Right cardiac atrium (tissue), 5 donors: ENCODE measurements around the gene ZIC2. TPM values are rescaled to one million over a fixed set of nuclear protein-coding genes. Genes with fewer than 3 reads are reported as not detected.

Experiments
- ATAC-seq, 2 donors: fragments of 200-7000 bp; cut with Tn5 transposase; one replicate each; pipeline versions ENCODE4 v1.8.0 to v1.9.1; 2020; ENCODE audit warnings: moderate library complexity in 2 of 2, mild to moderate bottlenecking in 1 of 2
- DNase-seq, 3 donors: peaks; one replicate each; pipeline ENCODE4 v3.0.0-alpha.2; 2020
- H3K27ac ChIP-seq: one replicate; pipeline ENCODE4 v1.5.1; 2013; ENCODE audit warnings: mild to moderate bottlenecking, low read length, control low read depth, moderate library complexity
- H3K27me3 ChIP-seq: one replicate; pipeline ENCODE4 v1.6.1; 2013; ENCODE audit not compliant: control insufficient read depth, insufficient read depth
- H3K4me1 ChIP-seq: one replicate; pipeline ENCODE4 v1.6.1; 2013; ENCODE audit warnings: low read length; ENCODE audit not compliant: control insufficient read depth, insufficient read depth
- H3K4me3 ChIP-seq: one replicate; pipeline ENCODE4 v1.5.1; 2013; ENCODE audit warnings: low read length, control low read depth
- H3K9me3 ChIP-seq: one replicate; pipeline ENCODE4 v1.6.1; 2013; ENCODE audit warnings: low read length; ENCODE audit not compliant: control insufficient read depth
- WGBS: extraction: QIAGEN DNeasy Blood & Tissue Kit; methylation state at CpG from one replicate; pipeline ENCODE4 v1.1.7; 2013; 5-methylcytosine and 5-hydroxymethylcytosine counted together
- intact Hi-C, 4 donors: fragments of 100-400 bp; cut with DNase I; formaldehyde crosslinking; loops; one replicate each; pipeline versions ENCODE4 v1.11.0 to v1.14.0; 2022 to 2023
- polyA plus RNA-seq: library from polyadenylated mRNA; stranded (reverse); fragments of 200-250 nt; gene quantifications from one replicate; pipeline ENCODE4 v1.2.3, GENCODE V29; 2013
- total RNA-seq, 4 donors: library from RNA; stranded (reverse); fragmentation: NEBNext Ultra II Directional; extraction: Animal tissue kit (Norgen Biotek cat#: 25700); gene quantifications; one replicate each; pipeline ENCODE4 v1.2.1, GENCODE V29; 2021
- donor health status: healthy with polysubstance abuse.
- donor health status: DM: no; HTN: yes; CAD: no.
- donor health status: DM: no; HTN: no; CAD: no.
- donor health status: DM: no; HTN: yes; CAD: no; lungs with severe emphysema.
- donor health status: DM: yes; HTN: yes; CAD: no.

ZIC2 gene
- total and polyA plus RNA-seq, 5 donors, result not detected

GRCh38 chr13:99983499-99984401 lies 2.2 kb downstream of the ZIC2 start:
- Histone ChIP-seq H3K27me3 (no peaks in the 10 kb centered on the region), H3K27ac (no peak overlapping the region), H3K4me1 (no peaks in the 10 kb centered on the region), H3K9me3 (no peaks in the 10 kb centered on the region), H3K4me3 (no peak overlapping the region)
- intact Hi-C loops, result no loop called here
- ATAC-seq, result no peak
- no peak for DNase-seq
- WGBS, result 8% methylated on average over 42 of the region's 42 CpGs

- DNase-seq (peak in 1 of 3 donors; percentile 33), ATAC-seq (no peak)
- 5% methylated on average over 44 of the region's 44 CpGs for WGBS
- Histone ChIP-seq H3K27me3 (no peaks in the 10 kb centered on the region), H3K27ac (no peak overlapping the region), H3K4me3 (no peak overlapping the region), H3K4me1 (no peaks in the 10 kb centered on the region), H3K9me3 (no peaks in the 10 kb centered on the region)
- intact Hi-C loops, result no loop called here
Measured at GRCh38 chr13:99984461-99985240, 3.1 kb downstream of the ZIC2 start.

GRCh38 chr13:99985241-99985874 lies 3.8 kb downstream of the ZIC2 start:
- 5% methylated on average over 42 of the region's 55 CpGs for WGBS
- intact Hi-C loops, result no loop called here
- Histone ChIP-seq H3K27ac (no peak overlapping the region), H3K4me3 (no peak overlapping the region), H3K4me1 (no peaks in the 10 kb centered on the region), H3K27me3 (no peaks in the 10 kb centered on the region), H3K9me3 (no peaks in the 10 kb centered on the region)
- ATAC-seq (no peak), DNase-seq (peak in 1 of 3 donors; percentile 32)

GRCh38 chr13:99985886-99986527 lies 4.4 kb downstream of the ZIC2 start:
- Histone ChIP-seq H3K27me3 (no peaks in the 10 kb centered on the region), H3K4me1 (no peaks in the 10 kb centered on the region), H3K27ac (no peak overlapping the region), H3K9me3 (no peaks in the 10 kb centered on the region), H3K4me3 (no peak overlapping the region)
- no peak for DNase-seq
- ATAC-seq, result no peak
- intact Hi-C loops, result no loop called here
- WGBS, result 31% methylated on average over 15 of the region's 15 CpGs

- Histone ChIP-seq H3K4me1 (no peaks in the 10 kb centered on the region), H3K27ac (no peak overlapping the region), H3K9me3 (no peaks in the 10 kb centered on the region), H3K27me3 (no peaks in the 10 kb centered on the region), H3K4me3 (no peak overlapping the region)
- ATAC-seq (no peak), DNase-seq (peak in 1 of 3 donors; percentile 18)
- intact Hi-C loops, result no loop called here
- 28% methylated on average over 8 of the region's 8 CpGs for WGBS
Measured at GRCh38 chr13:99986741-99987140, 5.2 kb downstream of the ZIC2 start.

GRCh38 chr13:99987154-99988019 lies 5.8 kb downstream of the ZIC2 start:
- Histone ChIP-seq H3K9me3 (no peaks in the 10 kb centered on the region), H3K4me3 (no peak overlapping the region), H3K27ac (no peak overlapping the region), H3K4me1 (no peaks in the 10 kb centered on the region), H3K27me3 (no peaks in the 10 kb centered on the region)
- 12% methylated on average over 20 of the region's 20 CpGs for WGBS
- ATAC-seq, result no peak
- intact Hi-C loops, result no loop called here
- peak in 1 of 3 donors; percentile 23 for DNase-seq

DNA sequence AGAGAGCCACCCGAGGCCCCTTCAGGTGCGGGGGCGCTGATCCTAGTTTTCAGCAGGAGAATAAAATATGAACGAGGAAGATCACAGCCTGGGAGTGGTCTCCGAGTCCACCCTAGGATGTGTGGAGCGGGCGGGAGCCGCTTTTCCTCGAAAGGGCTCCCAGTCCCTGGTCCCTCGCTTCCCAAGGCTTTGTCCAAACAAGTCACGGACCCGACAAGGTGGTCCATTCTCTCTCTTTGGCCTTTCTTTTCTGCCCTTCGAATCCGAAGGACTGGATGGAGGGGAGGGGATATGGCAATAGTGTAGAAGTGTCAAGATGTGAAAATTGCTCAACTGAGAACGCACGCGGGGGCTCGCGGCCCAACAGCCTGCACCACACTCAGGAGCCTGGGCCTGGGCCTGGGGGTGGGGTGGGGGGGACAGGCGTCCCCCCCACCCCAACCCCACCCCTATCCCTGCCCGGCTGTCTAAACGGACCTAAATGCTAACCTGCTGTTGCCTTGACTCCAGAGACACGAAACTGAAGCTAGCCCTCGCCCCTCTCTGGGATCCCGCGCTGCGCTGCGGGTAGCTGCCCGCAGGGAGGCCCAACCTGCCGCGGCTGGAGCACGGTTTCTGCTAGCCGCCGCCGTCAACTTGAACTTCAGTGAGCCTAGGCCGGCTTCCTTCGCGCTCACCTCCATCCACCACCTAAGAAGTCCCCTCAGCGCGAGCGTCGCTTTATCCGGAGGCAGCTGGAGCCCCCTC lies 7.1 kb downstream of the ZIC2 start:
- H3K9me3 ChIP-seq, result no peaks in the 10 kb centered on the region
- ATAC-seq (no peak), DNase-seq (peak in 1 of 3 donors; percentile 16)
- 6% methylated on average over 43 of the region's 43 CpGs for WGBS
- peaks cover 3% of the 10 kb centered on the region for H3K27me3 ChIP-seq
- H3K4me1 ChIP-seq, result no peaks in the 10 kb centered on the region
- intact Hi-C loops, result no loop called here
- no peak overlapping the region for H3K4me3 ChIP-seq
- H3K27ac ChIP-seq, result no peak overlapping the region

GRCh38 chr13:99989276-99990125 lies 7.9 kb downstream of the ZIC2 start:
- no peak for ATAC-seq
- 6% methylated on average over 42 of the region's 42 CpGs for WGBS

More at GRCh38 chr13:99989276-99990125, 7.9 kb downstream of the ZIC2 start:
- no peak overlapping the region for H3K27ac ChIP-seq
- no peaks in the 10 kb centered on the region for H3K9me3 ChIP-seq
- peak in 1 of 3 donors; percentile 28 for DNase-seq
- H3K27me3 ChIP-seq, result peaks cover 7% of the 10 kb centered on the region
- no peaks in the 10 kb centered on the region for H3K4me1 ChIP-seq
- intact Hi-C loops, result no loop called here
- H3K4me3 ChIP-seq, result no peak overlapping the region
